ENCODE results near the gene MT1A. TPM values are rescaled to one million over a fixed set of nuclear protein-coding genes. Genes with fewer than 3 reads are reported as not detected.

Gene MT1A
- total RNA-seq, 4 donors from 2014 or later, result 9.9 to 171 (median 25.5) TPM; not detected in 1

DNA sequence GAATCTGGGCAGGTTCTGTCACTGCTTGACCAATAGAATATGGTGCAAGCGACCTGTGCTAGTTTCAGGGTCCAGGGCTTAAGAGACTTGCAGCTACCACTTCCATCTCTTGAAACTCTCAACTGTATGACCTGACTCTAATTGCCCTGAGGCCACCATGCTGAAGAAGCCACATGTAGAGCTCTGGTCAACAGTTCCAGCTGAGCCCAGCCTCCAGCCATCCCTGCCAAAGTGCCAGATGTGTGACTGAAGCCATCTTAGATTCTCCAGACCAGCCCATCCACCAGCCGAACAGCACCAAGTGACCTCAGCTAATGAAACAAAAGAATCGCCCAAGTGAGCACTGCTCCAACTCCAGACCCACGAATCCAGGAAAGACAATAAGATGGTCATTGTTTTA lies 33.5 kb upstream of the MT1A start:
- TF ChIP-seq POLR2A (IDR thresholded peaks at IDR 0.05) (no peak), POLR2AphosphoS5 (IDR thresholded peaks at IDR 0.05) (no peak), EP300 (IDR thresholded peaks at IDR 0.05) (no peak)
- TF ChIP-seq, protein P1, sequence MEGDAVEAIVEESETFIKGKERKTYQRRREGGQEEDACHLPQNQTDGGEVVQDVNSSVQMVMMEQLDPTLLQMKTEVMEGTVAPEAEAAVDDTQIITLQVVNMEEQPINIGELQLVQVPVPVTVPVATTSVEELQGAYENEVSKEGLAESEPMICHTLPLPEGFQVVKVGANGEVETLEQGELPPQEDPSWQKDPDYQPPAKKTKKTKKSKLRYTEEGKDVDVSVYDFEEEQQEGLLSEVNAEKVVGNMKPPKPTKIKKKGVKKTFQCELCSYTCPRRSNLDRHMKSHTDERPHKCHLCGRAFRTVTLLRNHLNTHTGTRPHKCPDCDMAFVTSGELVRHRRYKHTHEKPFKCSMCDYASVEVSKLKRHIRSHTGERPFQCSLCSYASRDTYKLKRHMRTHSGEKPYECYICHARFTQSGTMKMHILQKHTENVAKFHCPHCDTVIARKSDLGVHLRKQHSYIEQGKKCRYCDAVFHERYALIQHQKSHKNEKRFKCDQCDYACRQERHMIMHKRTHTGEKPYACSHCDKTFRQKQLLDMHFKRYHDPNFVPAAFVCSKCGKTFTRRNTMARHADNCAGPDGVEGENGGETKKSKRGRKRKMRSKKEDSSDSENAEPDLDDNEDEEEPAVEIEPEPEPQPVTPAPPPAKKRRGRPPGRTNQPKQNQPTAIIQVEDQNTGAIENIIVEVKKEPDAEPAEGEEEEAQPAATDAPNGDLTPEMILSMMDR (IDR thresholded peaks at IDR 0.05), result no peak
- WGBS, 2 donors (ENCODE audit: low coverage in 1 of 2), result 89 to 100% methylated on average over 1 to 3 of the region's 4 CpGs
- Histone ChIP-seq H3K27me3 (no peaks in the 10 kb centered on the region), H3K4me3 (no peak overlapping the region), H3K9me3 (no peaks in the 10 kb centered on the region), H3K4me1 (peaks cover 0 to 44% (median 15%) of the 10 kb centered on the region in 3 donors), H3K27ac (peak overlapping the region in 2 of 4 donors; percentile 90 to 92), H3K36me3 (no peaks in the 10 kb centered on the region)
- ATAC-seq, result no peak

DNA sequence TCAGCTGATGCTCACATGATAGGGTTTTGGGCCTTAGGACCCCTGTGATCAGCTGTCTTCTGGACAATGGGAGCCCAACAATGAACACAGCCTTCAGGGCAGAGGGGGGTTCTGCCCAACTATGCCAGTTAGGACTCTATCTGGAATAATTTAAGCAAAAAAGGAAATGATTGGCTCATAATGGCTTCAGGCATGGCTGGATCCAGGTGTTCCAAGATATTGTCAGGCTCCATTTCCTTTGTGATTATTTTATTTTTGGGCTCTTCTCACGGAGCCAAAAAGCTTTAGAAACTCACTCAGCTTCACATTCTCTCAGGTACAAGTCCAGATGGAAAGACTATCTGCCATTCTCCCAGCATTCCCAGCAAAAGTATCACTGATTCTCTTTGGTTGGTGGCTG lies 33.0 kb upstream of the MT1A start:
- WGBS, 2 donors (ENCODE audit: low coverage in 1 of 2), result 77 to 88% methylated on average over 1 of the region's 1 CpG
- H3K27me3 ChIP-seq, result no peaks in the 10 kb centered on the region
- no peaks in the 10 kb centered on the region for H3K36me3 ChIP-seq
- no peak for ATAC-seq
- no peaks in the 10 kb centered on the region for H3K9me3 ChIP-seq
- H3K4me3 ChIP-seq, result no peak overlapping the region
- peak overlapping the region; percentile 59 to 92 (median 88) for H3K27ac ChIP-seq
- TF ChIP-seq POLR2A (IDR thresholded peaks at IDR 0.05) (no peak), EP300 (IDR thresholded peaks at IDR 0.05) (no peak), POLR2AphosphoS5 (IDR thresholded peaks at IDR 0.05) (no peak)
- TF ChIP-seq, protein P1 (IDR thresholded peaks at IDR 0.05), result no peak
- H3K4me1 ChIP-seq, result peaks cover 0 to 49% (median 20%) of the 10 kb centered on the region in 3 donors

DNA sequence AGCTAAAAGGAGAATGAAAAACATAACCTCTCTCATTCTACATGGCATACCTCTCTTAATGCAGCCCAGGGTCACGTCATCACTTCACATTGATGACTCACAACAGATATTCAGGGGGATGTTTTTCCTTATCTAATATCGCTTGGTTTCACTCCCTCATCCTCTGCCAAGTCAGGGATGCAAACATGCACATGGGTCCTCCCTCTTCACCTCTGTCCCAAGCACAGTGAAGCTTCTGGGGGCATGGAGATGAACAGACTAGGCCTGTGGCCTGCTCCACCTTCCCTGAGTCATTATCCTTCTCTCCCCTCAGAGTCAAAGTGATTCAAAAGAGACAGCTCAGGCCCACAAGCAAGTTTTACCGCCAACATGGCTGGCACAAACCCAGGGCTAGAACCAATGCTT lies 32.4 kb upstream of the MT1A start:
- peaks cover 0 to 55% (median 24%) of the 10 kb centered on the region in 3 donors for H3K4me1 ChIP-seq
- WGBS, 2 donors (ENCODE audit: low coverage in 1 of 2), result 74 to 78% methylated on average over 1 to 2 of the region's 3 CpGs
- ATAC-seq, result no peak
- no peaks in the 10 kb centered on the region for H3K36me3 ChIP-seq
- no peak overlapping the region for H3K4me3 ChIP-seq
- no peak for TF ChIP-seq POLR2AphosphoS5 (IDR thresholded peaks at IDR 0.05)
- no peak for TF ChIP-seq EP300 (IDR thresholded peaks at IDR 0.05)
- TF ChIP-seq POLR2A (IDR thresholded peaks at IDR 0.05), result no peak
- TF ChIP-seq, protein P1 (IDR thresholded peaks at IDR 0.05), result no peak
- no peaks in the 10 kb centered on the region for H3K9me3 ChIP-seq
- peak overlapping the region; percentile 59 to 92 (median 88) for H3K27ac ChIP-seq
- no peaks in the 10 kb centered on the region for H3K27me3 ChIP-seq

DNA sequence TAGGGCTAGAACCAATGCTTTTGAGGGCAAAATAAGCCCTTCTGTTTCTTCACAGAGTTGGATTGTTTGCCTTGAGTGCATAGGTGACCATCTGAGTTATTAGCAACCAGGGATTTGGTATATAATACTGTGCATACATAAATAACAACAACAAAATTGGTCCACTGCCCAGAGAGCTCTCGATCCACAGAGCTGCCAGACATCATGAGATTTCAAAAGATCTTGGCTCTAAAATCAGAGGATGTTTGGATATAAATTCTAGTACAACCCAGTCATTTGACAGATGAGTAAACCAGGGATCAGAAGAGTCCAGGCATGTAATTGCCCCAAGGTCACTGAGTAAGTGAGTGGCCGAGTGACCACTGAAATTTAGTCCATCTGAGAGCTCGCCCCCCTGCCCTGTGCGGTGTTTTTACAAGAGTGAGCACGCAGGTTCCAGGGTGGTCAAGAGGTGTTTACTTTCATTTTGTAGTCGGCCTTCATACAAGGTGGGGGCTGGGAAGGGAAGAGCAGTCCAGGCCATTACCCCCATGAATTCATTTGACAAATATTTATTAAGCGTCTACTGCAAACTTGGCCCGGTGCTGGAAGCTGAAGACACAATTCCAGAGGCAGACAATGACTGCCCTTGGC lies 31.9 kb upstream of the MT1A start:
- peak overlapping the region in 1 of 2 donors; percentile 5 for H3K4me3 ChIP-seq
- peak overlapping the region; percentile 59 to 92 (median 88) for H3K27ac ChIP-seq
- peaks cover 0 to 60% (median 26%) of the 10 kb centered on the region in 3 donors for H3K4me1 ChIP-seq
- H3K9me3 ChIP-seq, result no peaks in the 10 kb centered on the region
- 22 to 45% methylated on average over 6 to 7 of the region's 8 CpGs for WGBS, 2 donors (ENCODE audit: low coverage in 1 of 2)
- no peaks in the 10 kb centered on the region for H3K27me3 ChIP-seq
- no peaks in the 10 kb centered on the region for H3K36me3 ChIP-seq
- ATAC-seq, result peak; percentile 31
- TF ChIP-seq EP300 (IDR thresholded peaks at IDR 0.05), result no peak
- TF ChIP-seq POLR2AphosphoS5 (IDR thresholded peaks at IDR 0.05), result peak; percentile 79

- no peak for TF ChIP-seq POLR2A (IDR thresholded peaks at IDR 0.05)
- TF ChIP-seq EP300 (IDR thresholded peaks at IDR 0.05), result peak; percentile 72
- TF ChIP-seq, protein P1 (IDR thresholded peaks at IDR 0.05), result no peak
- peak; percentile 99 for TF ChIP-seq POLR2AphosphoS5 (IDR thresholded peaks at IDR 0.05)
- Histone ChIP-seq H3K27me3 (no peaks in the 10 kb centered on the region), H3K4me3 (peak overlapping the region in 1 of 2 donors; percentile 5), H3K4me1 (peaks cover 0 to 63% (median 26%) of the 10 kb centered on the region in 3 donors), H3K36me3 (no peaks in the 10 kb centered on the region), H3K27ac (peak overlapping the region; percentile 59 to 92 (median 88)), H3K9me3 (no peaks in the 10 kb centered on the region)
- 50 to 66% methylated on average over 5 to 8 of the region's 14 CpGs for WGBS, 2 donors (ENCODE audit: low coverage in 1 of 2)
- ATAC-seq, result peak; percentile 58
Measured at GRCh38 chr16:56607109-56607618, 31.3 kb upstream of the MT1A start.
